ENCODE results near the gene SMOC2.

DNA sequence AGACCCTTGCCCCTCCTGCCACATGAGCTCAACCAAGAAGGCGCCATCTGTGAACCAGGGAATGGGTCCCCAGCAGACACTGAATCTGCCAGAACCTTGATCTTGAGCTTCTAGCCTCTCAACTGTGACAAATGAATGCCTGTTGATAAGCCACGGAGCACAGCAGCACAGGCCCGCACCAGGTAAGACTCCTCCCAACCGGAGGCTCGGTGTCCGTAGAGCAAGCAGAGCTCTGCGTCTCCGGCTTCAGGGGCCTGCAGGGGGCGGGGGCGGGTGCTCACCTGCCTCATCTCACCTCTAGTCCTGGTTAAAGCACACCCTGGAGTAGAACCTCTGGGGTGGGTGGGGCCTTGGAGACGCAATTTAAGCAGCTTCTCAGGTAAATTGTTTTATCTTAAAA lies 122.7 kb downstream of the SMOC2 start:
- no peak for TF ChIP-seq CTCF (IDR thresholded peaks at IDR 0.05; ENCODE audit: poor library complexity, severe bottlenecking)
- no peak for TF ChIP-seq EP300 (conservative IDR thresholded peaks at IDR 0.05; ENCODE audit: poor library complexity, severe bottlenecking)
